K562 (cell line): ENCODE results near the gene PSMA4. TPM values are rescaled to one million over a fixed set of nuclear protein-coding genes. Genes with fewer than 3 reads are reported as not detected.

Source experiments
- TRIM24 ChIP-seq, 2 experiments: fragments of 450-650 bp; IDR thresholded peaks; 2 replicates each; pipeline ENCODE4 v1.6.1; 2016
- ZNF274 ChIP-seq: IDR thresholded peaks from 2 replicates; pipeline ENCODE4 v1.6.1; 2011; ENCODE audit warnings: low read depth, mild to moderate bottlenecking, low read length, moderate library complexity, borderline replicate concordance
- polyA plus RNA-seq, 8 experiments: library from polyadenylated mRNA; depleted of rRNA in 4 of 8; stranded (reverse) in 5 of 8; unstranded in 3 of 8; fragments of >200 nt; fragmentation: Nextera tagmentation in 2 of 8; fragmentation: Illumina TruSeq in 1 of 8; extraction: Ambion mirVana in 2 of 8; extraction: Trizol in 1 of 8; gene quantifications; 2 replicates each; pipeline versions ENCODE4 v1.2.1 to v1.2.3, GENCODE V29; 2011 to 2014; ENCODE audit warnings: inconsistent platforms in 1 of 8, missing spikeins in 1 of 8
- total RNA-seq, 7 experiments: library from RNA; depleted of rRNA in 6 of 7; stranded (reverse); fragments of >200 nt in 6 of 7; fragmentation: Illumina TruSeq in 2 of 7; extraction: Trizol in 2 of 7; gene quantifications; 2 replicates each; pipeline versions ENCODE4 v1.2.1 to v1.2.3, GENCODE V29; 2011 to 2021; ENCODE audit warnings: low replicate concordance in 1 of 7
- TF ChIP-seq, protein P1 (sequence below): fragments of 250-450 bp; sonication (Bioruptor Pico); IDR thresholded peaks from 2 replicates; pipeline ENCODE4 v1.5.1; 2021; ENCODE audit warnings: mild to moderate bottlenecking
- TF ChIP-seq, protein P2 (sequence below): fragments of 200-800 bp; sonication (Bioruptor generic); IDR thresholded peaks from 2 replicates; pipeline ENCODE4 v1.6.1; 2016; ENCODE audit warnings: missing genetic modification characterization, missing compliant biosample characterization

PSMA4 gene
- total and polyA plus RNA-seq, 9 of the 15 experiments (the other 6 are each of a cell fraction or from before 2014, with no cell fraction given), result 304 to 1,857 (median 666) TPM

DNA sequence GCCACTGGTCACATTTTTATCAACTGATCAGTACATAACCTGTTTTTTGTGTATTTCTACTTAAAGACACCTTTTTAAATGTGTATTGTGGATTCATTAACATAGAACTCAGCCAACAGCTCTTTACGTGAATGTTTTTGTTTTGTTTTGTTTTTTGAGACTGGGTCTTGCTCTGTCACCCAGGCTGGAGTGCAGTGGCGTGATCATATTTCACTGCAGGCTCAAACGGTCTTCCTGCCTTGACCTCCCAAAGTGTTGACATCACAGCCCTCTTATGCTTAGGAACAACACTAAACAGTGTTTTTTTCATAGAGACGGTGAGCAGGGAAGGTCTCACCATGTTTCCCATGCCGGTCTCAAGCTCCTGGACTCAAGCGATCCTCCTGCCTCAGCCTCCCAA, 9.9 kb downstream of the PSMA4 start (continued):
- TF ChIP-seq, protein P1, sequence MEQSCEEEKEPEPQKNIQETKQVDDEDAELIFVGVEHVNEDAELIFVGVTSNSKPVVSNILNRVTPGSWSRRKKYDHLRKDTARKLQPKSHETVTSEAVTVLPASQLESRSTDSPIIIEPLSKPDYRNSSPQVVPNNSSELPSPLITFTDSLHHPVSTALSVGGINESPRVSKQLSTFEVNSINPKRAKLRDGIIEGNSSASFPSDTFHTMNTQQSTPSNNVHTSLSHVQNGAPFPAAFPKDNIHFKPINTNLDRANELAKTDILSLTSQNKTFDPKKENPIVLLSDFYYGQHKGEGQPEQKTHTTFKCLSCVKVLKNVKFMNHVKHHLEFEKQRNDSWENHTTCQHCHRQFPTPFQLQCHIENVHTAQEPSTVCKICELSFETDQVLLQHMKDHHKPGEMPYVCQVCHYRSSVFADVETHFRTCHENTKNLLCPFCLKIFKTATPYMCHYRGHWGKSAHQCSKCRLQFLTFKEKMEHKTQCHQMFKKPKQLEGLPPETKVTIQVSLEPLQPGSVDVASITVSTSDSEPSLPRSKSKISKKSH, result no peak
- TF ChIP-seq, protein P2, sequence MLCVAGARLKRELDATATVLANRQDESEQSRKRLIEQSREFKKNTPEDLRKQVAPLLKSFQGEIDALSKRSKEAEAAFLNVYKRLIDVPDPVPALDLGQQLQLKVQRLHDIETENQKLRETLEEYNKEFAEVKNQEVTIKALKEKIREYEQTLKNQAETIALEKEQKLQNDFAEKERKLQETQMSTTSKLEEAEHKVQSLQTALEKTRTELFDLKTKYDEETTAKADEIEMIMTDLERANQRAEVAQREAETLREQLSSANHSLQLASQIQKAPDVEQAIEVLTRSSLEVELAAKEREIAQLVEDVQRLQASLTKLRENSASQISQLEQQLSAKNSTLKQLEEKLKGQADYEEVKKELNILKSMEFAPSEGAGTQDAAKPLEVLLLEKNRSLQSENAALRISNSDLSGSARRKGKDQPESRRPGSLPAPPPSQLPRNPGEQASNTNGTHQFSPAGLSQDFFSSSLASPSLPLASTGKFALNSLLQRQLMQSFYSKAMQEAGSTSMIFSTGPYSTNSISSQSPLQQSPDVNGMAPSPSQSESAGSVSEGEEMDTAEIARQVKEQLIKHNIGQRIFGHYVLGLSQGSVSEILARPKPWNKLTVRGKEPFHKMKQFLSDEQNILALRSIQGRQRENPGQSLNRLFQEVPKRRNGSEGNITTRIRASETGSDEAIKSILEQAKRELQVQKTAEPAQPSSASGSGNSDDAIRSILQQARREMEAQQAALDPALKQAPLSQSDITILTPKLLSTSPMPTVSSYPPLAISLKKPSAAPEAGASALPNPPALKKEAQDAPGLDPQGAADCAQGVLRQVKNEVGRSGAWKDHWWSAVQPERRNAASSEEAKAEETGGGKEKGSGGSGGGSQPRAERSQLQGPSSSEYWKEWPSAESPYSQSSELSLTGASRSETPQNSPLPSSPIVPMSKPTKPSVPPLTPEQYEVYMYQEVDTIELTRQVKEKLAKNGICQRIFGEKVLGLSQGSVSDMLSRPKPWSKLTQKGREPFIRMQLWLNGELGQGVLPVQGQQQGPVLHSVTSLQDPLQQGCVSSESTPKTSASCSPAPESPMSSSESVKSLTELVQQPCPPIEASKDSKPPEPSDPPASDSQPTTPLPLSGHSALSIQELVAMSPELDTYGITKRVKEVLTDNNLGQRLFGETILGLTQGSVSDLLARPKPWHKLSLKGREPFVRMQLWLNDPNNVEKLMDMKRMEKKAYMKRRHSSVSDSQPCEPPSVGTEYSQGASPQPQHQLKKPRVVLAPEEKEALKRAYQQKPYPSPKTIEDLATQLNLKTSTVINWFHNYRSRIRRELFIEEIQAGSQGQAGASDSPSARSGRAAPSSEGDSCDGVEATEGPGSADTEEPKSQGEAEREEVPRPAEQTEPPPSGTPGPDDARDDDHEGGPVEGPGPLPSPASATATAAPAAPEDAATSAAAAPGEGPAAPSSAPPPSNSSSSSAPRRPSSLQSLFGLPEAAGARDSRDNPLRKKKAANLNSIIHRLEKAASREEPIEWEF (CRISPR knock-in tag), result no peak
- TF ChIP-seq ZNF274, result no peak
- no peak for TF ChIP-seq TRIM24 (IDR thresholded peaks at IDR 0.05)
